Loucy (cell line): ENCODE data around the gene CAMK2N1.

Experiments used
- CTCF ChIP-seq: fragments of 200-600 bp; sonication (generic); conservative IDR thresholded peaks from 2 replicates; pipeline ENCODE4 v1.5.1; 2014; ENCODE audit warnings: mild to moderate bottlenecking, antibody characterized with exemption, low read length
- EZH2phosphoT487 ChIP-seq: fragments of 200-600 bp; IDR thresholded peaks from 2 replicates; pipeline ENCODE4 v1.6.1; 2018; ENCODE audit warnings: antibody characterized with exemption, mild to moderate bottlenecking, moderate library complexity, borderline replicate concordance

DNA sequence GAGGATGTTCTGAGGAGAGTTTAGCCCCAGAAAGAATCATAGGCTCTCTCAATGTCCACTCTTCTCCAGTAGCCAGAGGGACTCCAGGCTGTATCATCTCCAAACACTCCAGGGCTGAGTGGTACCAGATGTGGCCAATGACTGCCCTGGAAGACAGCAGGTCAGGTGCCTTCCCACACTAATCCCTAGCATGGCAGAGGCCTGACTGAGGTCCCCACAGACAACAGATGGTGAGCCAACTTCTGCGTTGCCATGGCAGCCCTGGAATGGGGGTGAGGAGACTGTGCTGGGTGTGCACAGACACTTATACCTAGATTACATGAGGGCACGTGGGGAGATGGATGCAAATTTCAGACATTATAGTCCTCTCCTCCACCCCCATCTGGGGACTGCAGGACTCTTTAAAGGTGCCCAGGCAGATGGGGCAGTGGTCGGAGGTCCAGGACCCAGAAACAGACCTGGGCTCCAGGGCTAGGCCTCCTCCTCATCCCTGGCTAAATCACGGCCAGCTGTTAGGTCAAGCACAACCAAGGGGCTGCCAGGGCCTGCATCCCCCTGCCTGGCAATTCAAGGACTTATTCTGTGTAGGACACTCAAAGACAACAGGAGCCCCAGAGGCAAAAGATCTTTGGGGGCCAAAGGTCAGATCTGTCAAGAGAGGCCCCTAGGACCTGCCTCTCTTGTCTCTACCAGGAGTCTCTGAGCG lies 42.9 kb downstream of the CAMK2N1 start:
- TF ChIP-seq CTCF = no peak
- TF ChIP-seq EZH2phosphoT487 = no peak
